Mesendoderm (in vitro differentiated cells): ENCODE data around the gene ZCCHC14.
A peak's percentile ranks its signal among the peaks of the same experiment; 100 is the strongest.
"Not testable (repeated sequence)": the region's sequence is repeated elsewhere in the genome, so short reads cannot be mapped to it uniquely, and the experiment has no call there.

ENCODE experiments used
- DNase-seq: peaks from one replicate; pipeline ENCODE4 v3.0.0; 2013
- H2AK5ac ChIP-seq: 2 replicates; pipeline ENCODE4 v1.6.1; 2013; ENCODE audit warnings: low read length, inconsistent platforms
- H2BK120ac ChIP-seq: 2 replicates; pipeline ENCODE4 v1.6.1; 2013; ENCODE audit warnings: low read depth, mild to moderate bottlenecking, low read length, moderate library complexity, mixed read lengths
- H2BK15ac ChIP-seq: replicated peaks from 2 replicates; pipeline ENCODE4 v1.6.1; 2013; ENCODE audit warnings: low read depth, mild to moderate bottlenecking, moderate library complexity
- H2BK5ac ChIP-seq: 2 replicates; pipeline ENCODE4 v1.6.1; 2013; ENCODE audit warnings: low read length, inconsistent platforms
- H3K18ac ChIP-seq: 2 replicates; pipeline ENCODE4 v1.6.1; 2013; ENCODE audit warnings: mild to moderate bottlenecking, low read length, mixed read lengths
- H3K23ac ChIP-seq: one replicate; pipeline ENCODE4 v1.6.1; 2013; ENCODE audit warnings: low read length
- H3K27ac ChIP-seq: 2 replicates; pipeline ENCODE4 v1.5.1; 2013; ENCODE audit warnings: low read depth, mild to moderate bottlenecking, inconsistent platforms, low read length, moderate library complexity
- H3K27me3 ChIP-seq: 2 replicates; pipeline ENCODE4 v1.6.1; 2013; ENCODE audit warnings: low read length, control low read depth, mild to moderate bottlenecking, inconsistent platforms; ENCODE audit not compliant: insufficient read depth, poor library complexity
- H3K36me3 ChIP-seq: 2 replicates; pipeline ENCODE4 v1.6.1; 2013; ENCODE audit warnings: low read length, inconsistent platforms; ENCODE audit not compliant: control insufficient read depth, insufficient read depth
- H3K4ac ChIP-seq: one replicate; pipeline ENCODE4 v1.6.1; 2013; ENCODE audit warnings: low read depth, mild to moderate bottlenecking, low read length, moderate library complexity
- H3K4me1 ChIP-seq: 2 replicates; pipeline ENCODE4 v1.6.1; 2013; ENCODE audit warnings: low read depth, low read length, inconsistent platforms; ENCODE audit not compliant: control insufficient read depth
- H3K4me2 ChIP-seq: 2 replicates; pipeline ENCODE4 v1.6.1; 2013; ENCODE audit warnings: low read length
- H3K4me3 ChIP-seq: 2 replicates; pipeline ENCODE4 v1.5.1; 2013; ENCODE audit warnings: mild to moderate bottlenecking, low read length
- H3K56ac ChIP-seq: one replicate; pipeline ENCODE4 v1.6.1; 2013; ENCODE audit warnings: low read length
- H3K79me1 ChIP-seq: 2 replicates; pipeline ENCODE4 v1.6.1; 2013; ENCODE audit warnings: low read length, inconsistent platforms
- H3K79me2 ChIP-seq: 2 replicates; pipeline ENCODE4 v1.6.1; 2013; ENCODE audit warnings: mild to moderate bottlenecking, low read length; ENCODE audit not compliant: control insufficient read depth, insufficient read depth
- H3K9ac ChIP-seq: 2 replicates; pipeline ENCODE4 v1.6.1; 2013; ENCODE audit warnings: low read length, inconsistent platforms
- H4K5ac ChIP-seq: one replicate; pipeline ENCODE4 v1.6.1; 2013; ENCODE audit warnings: low read length
- H4K8ac ChIP-seq: one replicate; pipeline ENCODE4 v1.6.1; 2013; ENCODE audit warnings: low read depth, mild to moderate bottlenecking, control low read depth, low read length, moderate library complexity
- WGBS: extraction: QIAGEN DNeasy Blood & Tissue Kit; methylation state at CpG from one replicate; pipeline ENCODE4 v1.1.7; 2013; ENCODE audit warnings: low lambda C conversion rate, missing lambda C conversion rate; ENCODE audit not compliant: insufficient coverage; ENCODE audit errors: extremely low coverage; 5-methylcytosine and 5-hydroxymethylcytosine counted together

Gene ZCCHC14

DNA sequence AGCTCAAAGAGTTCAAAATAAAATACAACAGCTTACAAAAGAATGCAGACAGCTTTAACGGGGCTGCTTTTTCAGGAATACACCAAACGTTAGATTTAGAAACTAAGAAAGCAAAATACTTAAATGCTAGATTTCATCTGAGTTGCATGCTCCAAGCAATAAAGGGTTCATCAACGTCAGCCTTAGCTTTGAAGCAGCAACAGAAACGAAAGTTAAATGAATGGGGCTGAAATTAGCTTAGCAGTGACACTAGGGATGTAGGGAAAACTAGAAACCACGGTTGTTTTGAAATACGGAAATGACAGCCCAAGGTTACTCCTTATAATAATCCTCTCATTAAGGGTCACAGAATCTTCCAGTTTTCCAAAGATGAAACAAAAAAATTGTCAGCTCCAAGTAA, 3.9 kb downstream of the ZCCHC14 start:
- H2BK120ac ChIP-seq, DNase-seq, H3K4me2 ChIP-seq, H2BK5ac ChIP-seq, H3K56ac ChIP-seq, H3K36me3 ChIP-seq, H2BK15ac ChIP-seq, H3K23ac ChIP-seq, H3K27me3 ChIP-seq, H4K8ac ChIP-seq, H4K5ac ChIP-seq, H3K4me3 ChIP-seq, H3K18ac ChIP-seq, H3K4me1 ChIP-seq, H3K9ac ChIP-seq, H3K4ac ChIP-seq, H3K79me1 ChIP-seq, H3K27ac ChIP-seq, H2AK5ac ChIP-seq: not testable (repeated sequence)
- WGBS, result no CpG with 5 or more reads among the region's 6 CpGs
- H3K79me2 ChIP-seq, result peaks cover 36% of the 10 kb centered on the region

DNA sequence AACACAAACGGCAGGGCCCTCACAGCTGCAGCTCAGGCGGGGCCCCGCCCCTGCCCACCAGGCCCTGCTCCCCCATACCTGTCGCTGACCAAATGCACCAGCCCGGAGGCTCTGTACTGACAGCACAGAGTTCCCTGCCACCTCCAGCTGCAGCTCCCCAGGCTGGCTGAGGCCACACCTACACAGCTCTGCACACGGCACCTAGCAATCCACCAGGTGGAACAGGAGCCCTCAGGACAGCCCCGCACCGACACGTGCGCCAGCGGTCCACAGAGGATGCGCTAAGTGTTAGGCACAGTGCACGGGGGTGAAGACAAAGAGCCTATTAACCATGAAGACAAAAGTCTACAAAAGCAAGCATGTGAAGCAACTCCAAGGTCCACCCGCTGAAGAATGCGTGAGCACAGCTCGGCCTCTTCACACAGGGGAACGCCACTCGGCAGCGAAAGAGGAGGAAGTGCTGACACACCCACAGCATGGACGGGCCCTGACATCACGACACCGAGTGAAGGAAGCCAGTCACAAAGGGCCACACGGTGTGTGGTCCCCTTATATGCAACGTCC, 5.4 kb downstream of the ZCCHC14 start:
- Histone ChIP-seq H3K27ac (no peak overlapping the region), H3K27me3 (no peaks in the 10 kb centered on the region), H3K36me3 (no peaks in the 10 kb centered on the region), H3K9ac (peak overlapping the region; percentile 37), H3K79me2 (peaks cover 38% of the 10 kb centered on the region), H2BK120ac (no peak overlapping the region), H3K18ac (no peak overlapping the region), H4K5ac (no peak overlapping the region), H3K4me1 (no peaks in the 10 kb centered on the region), H3K23ac (no peak overlapping the region), H3K79me1 (peaks cover 8% of the 10 kb centered on the region), H3K4me3 (peak overlapping the region; percentile 25), H4K8ac (no peak overlapping the region), H2BK15ac (no peak overlapping the region), H3K56ac (peak overlapping the region; percentile 75), H3K4me2 (peak overlapping the region; percentile 83), H3K4ac (no peak overlapping the region), H2AK5ac (no peak overlapping the region), H2BK5ac (no peak overlapping the region)
- DNase-seq, result peak; percentile 90
- WGBS, result no CpG with 5 or more reads among the region's 24 CpGs

GRCh38 chr16:87486713-87487247, 6.0 kb downstream of the ZCCHC14 start:
- Histone ChIP-seq H2BK120ac (no peak overlapping the region), H4K8ac (no peak overlapping the region), H3K4me3 (no peak overlapping the region), H3K18ac (no peak overlapping the region), H3K9ac (no peak overlapping the region), H3K4me1 (no peaks in the 10 kb centered on the region), H4K5ac (no peak overlapping the region), H3K4me2 (no peak overlapping the region), H2BK5ac (no peak overlapping the region), H3K27me3 (no peaks in the 10 kb centered on the region), H3K56ac (no peak overlapping the region), H3K4ac (no peak overlapping the region), H3K23ac (no peak overlapping the region), H3K79me2 (peaks cover 39% of the 10 kb centered on the region), H3K79me1 (peaks cover 8% of the 10 kb centered on the region), H3K27ac (no peak overlapping the region), H3K36me3 (no peaks in the 10 kb centered on the region), H2AK5ac (no peak overlapping the region), H2BK15ac (no peak overlapping the region)
- WGBS, result no CpG with 5 or more reads among the region's 5 CpGs
- DNase-seq, result no peak

- no peaks in the 10 kb centered on the region for H3K4me1 ChIP-seq
Observed at GRCh38 chr16:87486282-87486681, 6.5 kb downstream of the ZCCHC14 start.

DNA sequence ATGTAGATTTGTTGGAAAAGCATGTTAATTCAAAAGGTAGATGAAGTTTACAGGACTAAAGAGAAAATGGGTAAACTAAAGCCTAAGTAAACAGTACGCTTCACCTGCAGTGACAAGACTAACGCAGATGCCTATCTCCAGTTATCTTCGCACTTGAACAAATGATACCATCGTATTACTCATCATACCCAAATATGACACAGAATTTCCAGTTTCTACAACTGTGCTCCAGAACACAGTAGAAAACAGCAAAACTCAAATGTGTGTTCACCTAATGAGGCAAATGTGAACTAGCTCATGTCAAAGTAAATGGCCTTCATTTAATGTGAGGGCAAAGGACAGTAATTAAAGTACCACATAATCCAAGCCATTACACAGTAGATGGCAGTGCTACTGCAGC, 7.0 kb downstream of the ZCCHC14 start:
- H4K5ac ChIP-seq, H3K23ac ChIP-seq, H4K8ac ChIP-seq, H3K4me1 ChIP-seq, H2AK5ac ChIP-seq, H3K4me3 ChIP-seq, H3K27ac ChIP-seq, H3K4me2 ChIP-seq, H3K79me1 ChIP-seq, H3K56ac ChIP-seq, H2BK5ac ChIP-seq, H3K27me3 ChIP-seq, H3K4ac ChIP-seq, H3K36me3 ChIP-seq, H3K9ac ChIP-seq, H2BK120ac ChIP-seq, H2BK15ac ChIP-seq, H3K18ac ChIP-seq, DNase-seq: not testable (repeated sequence)
- H3K79me2 ChIP-seq, result peaks cover 35% of the 10 kb centered on the region
- WGBS, result no CpG with 5 or more reads among the region's 4 CpGs

More at GRCh38 chr16:87486282-87486681, 6.5 kb downstream of the ZCCHC14 start:
- Histone ChIP-seq H3K36me3 (no peaks in the 10 kb centered on the region), H3K23ac (no peak overlapping the region), H2BK5ac (no peak overlapping the region), H3K4me2 (no peak overlapping the region), H3K27ac (no peak overlapping the region), H3K56ac (no peak overlapping the region), H3K9ac (no peak overlapping the region), H3K79me2 (peaks cover 37% of the 10 kb centered on the region), H2BK120ac (no peak overlapping the region), H3K4ac (no peak overlapping the region), H3K4me3 (no peak overlapping the region), H3K79me1 (peaks cover 8% of the 10 kb centered on the region), H3K18ac (no peak overlapping the region), H4K8ac (no peak overlapping the region), H4K5ac (no peak overlapping the region), H2AK5ac (no peak overlapping the region), H3K27me3 (no peaks in the 10 kb centered on the region), H2BK15ac (no peak overlapping the region)
- WGBS, result no CpG with 5 or more reads among the region's 8 CpGs
- no peak for DNase-seq
